ENCODE results near the gene AK4.

GRCh38 chr1:65237503-65237902 lies 89.5 kb downstream of the AK4 start:
- TF ChIP-seq, protein P1, sequence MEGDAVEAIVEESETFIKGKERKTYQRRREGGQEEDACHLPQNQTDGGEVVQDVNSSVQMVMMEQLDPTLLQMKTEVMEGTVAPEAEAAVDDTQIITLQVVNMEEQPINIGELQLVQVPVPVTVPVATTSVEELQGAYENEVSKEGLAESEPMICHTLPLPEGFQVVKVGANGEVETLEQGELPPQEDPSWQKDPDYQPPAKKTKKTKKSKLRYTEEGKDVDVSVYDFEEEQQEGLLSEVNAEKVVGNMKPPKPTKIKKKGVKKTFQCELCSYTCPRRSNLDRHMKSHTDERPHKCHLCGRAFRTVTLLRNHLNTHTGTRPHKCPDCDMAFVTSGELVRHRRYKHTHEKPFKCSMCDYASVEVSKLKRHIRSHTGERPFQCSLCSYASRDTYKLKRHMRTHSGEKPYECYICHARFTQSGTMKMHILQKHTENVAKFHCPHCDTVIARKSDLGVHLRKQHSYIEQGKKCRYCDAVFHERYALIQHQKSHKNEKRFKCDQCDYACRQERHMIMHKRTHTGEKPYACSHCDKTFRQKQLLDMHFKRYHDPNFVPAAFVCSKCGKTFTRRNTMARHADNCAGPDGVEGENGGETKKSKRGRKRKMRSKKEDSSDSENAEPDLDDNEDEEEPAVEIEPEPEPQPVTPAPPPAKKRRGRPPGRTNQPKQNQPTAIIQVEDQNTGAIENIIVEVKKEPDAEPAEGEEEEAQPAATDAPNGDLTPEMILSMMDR (IDR thresholded peaks at IDR 0.05; ENCODE audit: insufficient read depth, low read length, poor library complexity, severe bottlenecking) = no peak
- TF ChIP-seq EZH2phosphoT487 (conservative IDR thresholded peaks at IDR 0.05; ENCODE audit: low read length) = no peak

Data from SU-DHL-6 (cell line).